Thyroid gland (tissue), 4 donors: ENCODE data around the gene MIB2. TPM values are rescaled to one million over a fixed set of nuclear protein-coding genes. Genes with fewer than 3 reads are reported as not detected.

Source experiments
- DNase-seq, 2 donors: peaks; one replicate each; pipeline ENCODE4 v3.0.0-alpha.2; 2019
- H3K27ac ChIP-seq, 3 donors: fragments of 200-600 bp; sonication (generic); 1 replicate in 2 of 3; 2 replicates in 1 of 3; pipeline ENCODE4 v1.5.1; 2016 to 2019; ENCODE audit warnings: mild to moderate bottlenecking in 1 of 3, moderate library complexity in 1 of 3
- H3K27me3 ChIP-seq: fragments of 200-600 bp; sonication (generic); one replicate; pipeline ENCODE4 v1.5.1; 2019
- H3K36me3 ChIP-seq, 2 donors: fragments of 200-600 bp; sonication (generic); one replicate each; pipeline ENCODE4 v1.5.1; 2016 to 2019
- H3K4me1 ChIP-seq, 2 donors: fragments of 200-600 bp; sonication (generic); one replicate each; pipeline ENCODE4 v1.5.1; 2017 to 2019
- H3K4me3 ChIP-seq, 3 donors: fragments of 200-600 bp; sonication (generic); replicated peaks in 1 of 3; 1 replicate in 2 of 3; 2 replicates in 1 of 3; pipeline ENCODE4 v1.5.1; 2016; ENCODE audit warnings: mild to moderate bottlenecking in 1 of 3
- H3K9me3 ChIP-seq: fragments of 200-600 bp; sonication (generic); one replicate; pipeline ENCODE4 v1.5.1; 2017
- CTCF ChIP-seq, 6 experiments: fragments of 200-600 bp in 3 of 6; fragments of 450-650 bp in 3 of 6; sonication (generic) in 3 of 6; IDR thresholded peaks; one replicate each; pipeline ENCODE4 v1.5.1; 2016 to 2019; ENCODE audit warnings: antibody characterized with exemption in 6 of 6, mild to moderate bottlenecking in 2 of 6, inconsistent platforms in 1 of 6, moderate library complexity in 1 of 6
- POLR2A ChIP-seq, 2 donors: fragments of 450-650 bp; IDR thresholded peaks; one replicate each; pipeline ENCODE4 v1.6.1; 2017; ENCODE audit warnings: antibody characterized with exemption in 2 of 2, mild to moderate bottlenecking in 2 of 2, moderate library complexity in 1 of 2
- WGBS, 2 donors: methylation state at CpG; one replicate each; pipeline ENCODE4 v1.1.5; 2017; 5-methylcytosine and 5-hydroxymethylcytosine counted together
- intact Hi-C: fragments of 100-400 bp; cut with DNase I; formaldehyde crosslinking; loops from one replicate; pipeline ENCODE4 v1.15.1; 2023
- total RNA-seq, 4 donors: library from RNA; depleted of rRNA; stranded (reverse); fragments of >200 nt; gene quantifications; one replicate each; pipeline ENCODE4 v1.2.3, GENCODE V29; 2016

The MIB2 gene
- total RNA-seq: 100 to 1,000 TPM in 1 of 4 donors, 10 to 100 TPM in 3; 54.6 to 110 (median 86.4) TPM

DNA sequence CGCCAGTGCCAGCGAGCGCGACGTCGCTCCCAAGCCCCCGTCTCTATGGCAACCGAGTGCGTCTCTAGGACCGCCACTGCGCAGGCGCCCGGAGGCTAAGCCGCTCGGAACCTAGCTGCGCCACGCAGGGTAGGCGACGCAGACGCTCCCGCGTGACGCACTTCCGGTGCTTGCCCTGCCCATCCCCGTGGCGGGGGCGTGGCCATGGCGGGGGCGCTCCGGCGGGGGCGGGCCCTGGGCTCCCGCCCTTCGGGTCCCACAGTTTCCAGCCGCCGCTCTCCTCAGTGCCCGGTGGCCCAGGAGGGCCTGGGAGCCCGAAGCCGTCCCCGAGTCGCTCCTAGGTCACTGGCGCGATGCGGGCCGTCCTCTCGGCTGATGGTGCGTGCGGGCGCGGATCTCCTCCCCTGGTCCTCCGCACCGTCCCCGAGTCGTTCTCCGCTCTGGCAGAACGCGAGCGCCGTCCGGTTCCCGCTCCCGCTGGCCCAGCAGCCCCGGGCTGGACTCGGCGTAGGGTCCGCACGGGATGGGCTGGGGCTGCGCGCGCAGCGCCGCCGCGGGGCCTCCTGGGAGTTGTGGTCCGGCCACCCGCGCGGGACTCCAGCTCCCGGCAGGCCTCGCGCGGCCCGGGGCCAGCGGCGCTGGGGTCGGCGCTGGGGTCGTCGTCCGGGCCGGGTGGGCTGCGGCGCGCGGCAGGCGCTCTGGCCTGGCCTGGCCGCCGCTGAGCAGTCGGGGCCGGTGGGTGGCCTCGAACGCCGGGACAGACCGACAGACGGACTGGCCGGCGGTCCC lies at the start of gene MIB2:
Gene MIB2, plus strand, starts transcription at position 245 of the 789 bp plus-strand sequence. CDS start 7,953 bp downstream, outside the sequence.
- peaks cover 31 to 49% of the 10 kb centered on the region in 2 donors for H3K4me1 ChIP-seq
- WGBS, 2 donors: 0 to 1% methylated on average over 9 to 27 of the region's 107 CpGs

DNA sequence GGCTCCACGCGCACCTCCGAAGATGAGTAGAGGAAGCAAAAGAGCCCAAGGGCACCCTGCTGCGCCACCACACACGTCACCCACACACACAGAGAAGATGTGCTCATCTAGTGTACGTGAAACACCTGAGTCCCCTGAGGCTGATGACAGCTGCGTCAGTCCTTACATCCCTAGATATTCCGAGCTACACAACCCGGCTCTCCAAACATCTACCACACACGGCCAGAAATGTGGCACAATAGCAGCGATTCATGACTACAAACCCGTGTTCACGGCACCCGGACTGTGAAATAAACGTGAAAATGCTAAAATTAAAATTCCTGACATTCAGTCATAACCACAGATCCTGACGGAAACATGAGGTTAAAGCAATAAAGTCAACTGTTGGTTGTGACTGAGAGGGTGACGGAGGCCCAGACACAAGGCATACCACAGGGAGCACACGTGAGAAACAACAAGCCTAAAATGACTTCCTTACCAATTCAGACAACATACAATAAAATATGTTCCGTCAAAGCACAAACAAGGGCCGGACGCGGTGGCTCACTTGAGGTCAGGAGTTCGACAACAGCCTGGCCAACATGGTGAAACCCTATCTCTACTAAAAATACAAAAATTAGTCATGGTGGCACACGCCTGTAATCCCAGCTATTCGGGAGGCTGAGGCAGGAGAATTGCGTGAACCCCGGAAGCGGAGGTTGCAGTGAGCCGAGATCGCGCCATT lies 48.0 kb upstream of the MIB2 start:
- DNase-seq: no peak
- no peak overlapping the region for H3K27ac ChIP-seq
- intact Hi-C loops: no loop called here

More for the DNA sequence above, at the start of gene MIB2:
- H3K27ac ChIP-seq: peak within 1 kb of the TSS; percentile 100
- H3K9me3 ChIP-seq: no peaks in the 10 kb centered on the region
- intact Hi-C loops: no loop called here
- H3K4me3 ChIP-seq: peak within 1 kb of the TSS; percentile 50 to 100 (median 91)
- TF ChIP-seq CTCF (IDR thresholded peaks at IDR 0.05) (peak in 1 of 6 experiments; percentile 16), POLR2A (IDR thresholded peaks at IDR 0.05) (peak; percentile 64 to 88)
- H3K36me3 ChIP-seq: peaks cover 0 to 10% of the 10 kb centered on the region in 2 donors
- H3K27me3 ChIP-seq: no peaks in the 10 kb centered on the region
- DNase-seq: peak; percentile 96 to 97

GRCh38 chr1:1567891-1568291 lies 47.4 kb upstream of the MIB2 start:
- Histone ChIP-seq H3K9me3 (no peaks in the 10 kb centered on the region), H3K27ac (peak overlapping the region in 1 of 3 donors; percentile 17), H3K4me3 (no peak overlapping the region), H3K36me3 (peaks cover 17 to 22% of the 10 kb centered on the region in 2 donors), H3K27me3 (no peaks in the 10 kb centered on the region), H3K4me1 (peaks cover 12 to 40% of the 10 kb centered on the region in 2 donors)
- TF ChIP-seq CTCF (IDR thresholded peaks at IDR 0.05) (no peak), POLR2A (IDR thresholded peaks at IDR 0.05) (no peak)
- 74 to 75% methylated on average over 10 of the region's 10 CpGs for WGBS, 2 donors
- no peak for DNase-seq
- intact Hi-C loops: no loop called here

More for the DNA sequence above, 48.0 kb upstream of the MIB2 start:
- Histone ChIP-seq H3K36me3 (peaks cover 22 to 28% of the 10 kb centered on the region in 2 donors), H3K4me3 (no peak overlapping the region), H3K9me3 (no peaks in the 10 kb centered on the region), H3K4me1 (peaks cover 12 to 35% of the 10 kb centered on the region in 2 donors), H3K27me3 (no peaks in the 10 kb centered on the region)
- TF ChIP-seq POLR2A (IDR thresholded peaks at IDR 0.05) (no peak), CTCF (IDR thresholded peaks at IDR 0.05) (no peak)
- 93% methylated on average over 31 of the region's 31 CpGs for WGBS, 2 donors

- WGBS, 2 donors: 65 to 71% methylated on average over 7 of the region's 7 CpGs
- Histone ChIP-seq H3K27ac (peak overlapping the region in 1 of 3 donors; percentile 21), H3K4me3 (no peak overlapping the region), H3K4me1 (peaks cover 16 to 48% of the 10 kb centered on the region in 2 donors), H3K9me3 (no peaks in the 10 kb centered on the region), H3K36me3 (peaks cover 4 to 9% of the 10 kb centered on the region in 2 donors), H3K27me3 (no peaks in the 10 kb centered on the region)
- peak; percentile 45 to 46 for DNase-seq
- TF ChIP-seq POLR2A (IDR thresholded peaks at IDR 0.05): no peak
- no peak for TF ChIP-seq CTCF (IDR thresholded peaks at IDR 0.05)
- intact Hi-C loops: no loop called here
Measured at GRCh38 chr1:1569341-1569740, 46.0 kb upstream of the MIB2 start.
